ENCODE measurements around the gene OSBPL1A.

GRCh38 chr18:24259869-24260641 is 137.6 kb downstream of the OSBPL1A start:
- TF ChIP-seq EZH2phosphoT487 (IDR thresholded peaks at IDR 0.05; ENCODE audit: low read depth) = no peak
- no peak for TF ChIP-seq CTCF (IDR thresholded peaks at IDR 0.05; ENCODE audit: low read depth, low read length)

Measured in OCI-LY3 (cell line).